HepG2 (cell line): Measurements from ENCODE around the gene ANG. TPM values are rescaled to one million over a fixed set of nuclear protein-coding genes. Genes with fewer than 3 reads are reported as not detected.

Experiments
- ATAC-seq: fragments of 200-7000 bp; cut with Tn5 transposase; 3 replicates; pipeline ENCODE4 v1.9.1; 2020; ENCODE audit warnings: mild to moderate bottlenecking, moderate library complexity
- BruUV-seq: library from RNA; stranded (reverse); fragments of 400-500 nt; replicated peaks from 2 replicates; lab custom pipeline; 2021; lab: Mats Ljungman, UMichigan
- CTCF ChIA-PET: fragments of 300-600 bp; formaldehyde crosslinking; extraction: SDS; loops from one replicate; lab custom pipeline; 2021; ENCODE audit warnings: low total read pairs, inconsistent platforms, low intra/inter-chr PET ratio; lab: Yijun Ruan, JAX
- POLR2A ChIA-PET: fragments of 350-600 bp; sonication (Branson Sonifier 250); formaldehyde crosslinking; loops from one replicate; lab custom pipeline; 2020; ENCODE audit warnings: antibody characterized with exemption, inconsistent platforms; lab: Yijun Ruan, JAX
- DNase-seq: peaks from one replicate; pipeline ENCODE4 v3.0.0-alpha.2; 2015; ENCODE audit warnings: low spot score
- FAIRE-seq: peaks from 3 replicates; lab custom pipeline; 2011; peaks lifted over from hg19 to GRCh38; lab: Jason Lieb, UNC
- H2AFZ ChIP-seq: one replicate; pipeline ENCODE4 v1.6.1; 2011; ENCODE audit warnings: low read length, inconsistent platforms
- H3K27ac ChIP-seq: fragments of 300-600 bp; 3 replicates; pipeline ENCODE4 v1.8.0; 2011; ENCODE audit warnings: mixed run types, mild to moderate bottlenecking, mixed read lengths, low read length, inconsistent platforms; ENCODE audit not compliant: insufficient read depth; ENCODE audit errors: extremely low read length
- H3K27me3 ChIP-seq, 2 experiments: fragments of 200-600 bp in 1 of 2; 2 replicates in 1 of 2; 3 replicates in 1 of 2; pipeline versions ENCODE4 v1.6.0 to v1.8.0; 2011; ENCODE audit warnings: low read length in 2 of 2, mild to moderate bottlenecking in 2 of 2, moderate library complexity in 2 of 2, inconsistent platforms in 1 of 2; ENCODE audit not compliant: insufficient read depth in 2 of 2, control insufficient read depth in 1 of 2
- H3K36me3 ChIP-seq, 2 experiments: fragments of 200-600 bp in 1 of 2; replicated peaks in 1 of 2; 2 replicates in 1 of 2; 3 replicates in 1 of 2; pipeline versions ENCODE4 v1.5.1 to v1.8.0; 2011; ENCODE audit warnings: low read length in 2 of 2, inconsistent platforms in 1 of 2; ENCODE audit not compliant: insufficient read depth in 2 of 2, control insufficient read depth in 1 of 2
- H3K4me1 ChIP-seq: 2 replicates; pipeline ENCODE4 v1.5.1; 2012; ENCODE audit warnings: low read length, inconsistent platforms; ENCODE audit not compliant: insufficient read depth
- H3K4me2 ChIP-seq: 2 replicates; pipeline ENCODE4 v1.6.0; 2011; ENCODE audit warnings: low read depth, low read length, inconsistent platforms
- H3K4me3 ChIP-seq, 3 experiments: fragments of 200-600 bp in 1 of 3; sonication (generic), shearing (Covaris generic) in 1 of 3; replicated peaks in 1 of 3; 2 replicates each; pipeline ENCODE4 v1.5.1; 2011 to 2016; ENCODE audit warnings: low read length in 3 of 3, inconsistent platforms in 2 of 3, low read depth in 2 of 3, mild to moderate bottlenecking in 2 of 3, control low read depth in 1 of 3, mixed read lengths in 1 of 3; ENCODE audit not compliant: insufficient read depth in 1 of 3
- H3K79me2 ChIP-seq: one replicate; pipeline ENCODE4 v1.6.1; 2011; ENCODE audit warnings: low read length, inconsistent platforms; ENCODE audit not compliant: insufficient read depth
- H3K9ac ChIP-seq: 2 replicates; pipeline ENCODE4 v1.6.0; 2011; ENCODE audit warnings: mild to moderate bottlenecking, low read depth, low read length, inconsistent platforms; ENCODE audit not compliant: insufficient read depth
- H3K9me3 ChIP-seq: 2 replicates; pipeline ENCODE4 v1.5.1; 2012; ENCODE audit warnings: mild to moderate bottlenecking, low read length
- H4K20me1 ChIP-seq: 2 replicates; pipeline ENCODE4 v1.6.0; 2011; ENCODE audit warnings: inconsistent platforms, mild to moderate bottlenecking, low read length, moderate library complexity; ENCODE audit not compliant: insufficient read depth
- ADNP ChIP-seq: sonication (generic); formaldehyde crosslinking; IDR thresholded peaks from 2 replicates; pipeline ENCODE4 v1.4.0; 2020; ENCODE audit warnings: missing genetic modification reagents
- EED ChIP-seq: sonication (generic); formaldehyde crosslinking; IDR thresholded peaks from 2 replicates; pipeline ENCODE4 v1.5.0; 2020; ENCODE audit warnings: mild to moderate bottlenecking, missing genetic modification reagents
- GZF1 ChIP-seq: sonication (generic); formaldehyde crosslinking; IDR thresholded peaks from 2 replicates; pipeline ENCODE4 v1.5.1; 2020; ENCODE audit warnings: mild to moderate bottlenecking, missing genetic modification reagents
- PREB ChIP-seq: sonication (generic); formaldehyde crosslinking; IDR thresholded peaks from 2 replicates; pipeline ENCODE4 v1.4.0; 2020; ENCODE audit warnings: missing genetic modification reagents
- SP140L ChIP-seq: sonication (generic); formaldehyde crosslinking; IDR thresholded peaks from 2 replicates; pipeline ENCODE4 v1.4.0; 2020; ENCODE audit warnings: missing genetic modification reagents, borderline replicate concordance
- SRSF1 ChIP-seq: fragments of 200-400 bp; formaldehyde crosslinking; optimal IDR thresholded peaks from 2 replicates; pipeline ENCODE3; 2017; ENCODE audit warnings: mild to moderate bottlenecking, low read depth, low read length, moderate library complexity
- ZFP91 ChIP-seq: sonication (generic); formaldehyde crosslinking; IDR thresholded peaks from 2 replicates; pipeline ENCODE4 v1.9.0; 2022; ENCODE audit warnings: missing genetic modification reagents, mild to moderate bottlenecking, borderline replicate concordance
- ZNF234 ChIP-seq: sonication (generic); formaldehyde crosslinking; conservative IDR thresholded peaks from 2 replicates; pipeline ENCODE4 v1.5.1; 2020; ENCODE audit warnings: mild to moderate bottlenecking, missing genetic modification reagents
- WGBS: methylation state at CpG from one replicate; pipeline ENCODE4 v1.1.6; 2017; ENCODE audit warnings: low lambda C conversion rate; 5-methylcytosine and 5-hydroxymethylcytosine counted together
- in situ Hi-C: cut with HindIII; loops from 2 replicates; pipeline ENCODE4 v1.10.0; 2017; ENCODE audit warnings: low pct_unique_long_range_greater_than_20kb; ENCODE audit not compliant: extremely low pct_ligation_motif_present
- intact Hi-C: fragments of 100-400 bp; cut with micrococcal nuclease; formaldehyde crosslinking; loops from one replicate; pipeline ENCODE4 v1.10.0; 2022; ENCODE audit not compliant: unreplicated experiment
- polyA plus RNA-seq, 8 experiments: library from polyadenylated mRNA; depleted of rRNA in 3 of 8; stranded (reverse) in 7 of 8; unstranded in 1 of 8; fragments of >200 nt; fragmentation: Illumina TruSeq in 4 of 8; extraction: Trizol in 4 of 8; gene quantifications; 2 replicates each; pipeline versions ENCODE4 v1.2.1 to v1.2.3, GENCODE V29; 2011 to 2016; ENCODE audit warnings: low read depth in 4 of 8, missing spikeins in 1 of 8, mixed read lengths in 1 of 8; ENCODE audit not compliant: insufficient read depth in 1 of 8
- total RNA-seq, 5 experiments: library from RNA; depleted of rRNA; stranded (reverse); fragments of >200 nt; fragmentation: Illumina TruSeq; extraction: Trizol; gene quantifications; 2 replicates each; pipeline ENCODE4 v1.2.3, GENCODE V29; 2016; ENCODE audit warnings: low read depth in 1 of 5

The ANG gene
- total and polyA plus RNA-seq, 2 of the 13 experiments (the other 11 are each of a cell fraction or from before 2014, with no cell fraction given) = 83.6 to 401 TPM

GRCh38 chr14:20652996-20653975 is 35.3 kb upstream of the ANG start (continued):
- TF ChIP-seq ZFP91 (CRISPR knock-in tag) (0 out of 2 replicates have a peak, but pooled peaks have one; percentile 16), GZF1 (CRISPR knock-in tag) (peak; percentile 97), ADNP (CRISPR knock-in tag) (peak; percentile 66; the same call in 1 of the 2 replicates), SRSF1 (no peak), ZNF234 (CRISPR knock-in tag) (no peak)

- TF ChIP-seq SP140L (CRISPR knock-in tag) = no peak
- no peak for TF ChIP-seq PREB
- TF ChIP-seq EED (CRISPR knock-in tag) = no peak
- DNase-seq (no peak), ATAC-seq (peak; percentile 60), FAIRE-seq (no peak)
- H3K9ac ChIP-seq = no peak overlapping the region
- no peak overlapping the region for H3K27ac ChIP-seq
- no peak overlapping the region for H3K4me3 ChIP-seq
- 49% methylated on average over 4 of the region's 4 CpGs for WGBS
- no peaks in the 10 kb centered on the region for H3K9me3 ChIP-seq
- peaks cover 48% of the 10 kb centered on the region for H3K4me1 ChIP-seq
- CTCF ChIA-PET = no interaction called here
- peaks cover 0 to 23% of the 10 kb centered on the region in 2 experiments; a peak in 3 of 5 replicates for H3K27me3 ChIP-seq
- H2AFZ ChIP-seq = no peak overlapping the region
- POLR2A ChIA-PET = interaction anchor here (2.5 kb wide), 1 partner anchor 26 kb away, joined by 9 read pairs; no protein-coding TSS in a partner anchor
- in situ Hi-C loops = loop anchor here (5.0 kb wide), 1 partner anchor 36 kb away; no protein-coding TSS in a partner anchor
- no TSS peak for BruUV-seq
- no peaks in the 10 kb centered on the region for H3K79me2 ChIP-seq
- H3K36me3 ChIP-seq = no peaks in the 10 kb centered on the region
- H3K4me2 ChIP-seq = no peak overlapping the region
- H4K20me1 ChIP-seq = no peaks in the 10 kb centered on the region
- intact Hi-C loops = loop anchor here (2.0 kb wide), 2 partner anchors 23 to 199 kb away; no protein-coding TSS in a partner anchor
These were observed 32.7 kb upstream of the ANG start for GRCh38 chr14:20655851-20656250.
